HG03432 (cell line): ENCODE measurements around the gene PPFIA4.
"Not testable (repeated sequence)": the region's sequence is repeated elsewhere in the genome, so short reads cannot be mapped to it uniquely, and the experiment has no call there.

Experiments
- ATAC-seq: cut with Tn5 transposase; IDR thresholded peaks from one replicate; pipeline ENCODE4 v1.9.1; 2021; ENCODE audit warnings: mild to moderate bottlenecking, moderate library complexity; ENCODE audit not compliant: unreplicated experiment

PPFIA4 gene

GRCh38 chr1:203011582-203011981 lies 14.7 kb upstream of the PPFIA4 start:
- no peak for ATAC-seq

- ATAC-seq = no peak
These were observed 9.2 kb upstream of the PPFIA4 start for GRCh38 chr1:203017061-203017460.

- no peak for ATAC-seq
These were observed 8.6 kb upstream of the PPFIA4 start for GRCh38 chr1:203017692-203018091.

- ATAC-seq = not testable (repeated sequence)
These were observed 3.4 kb upstream of the PPFIA4 start for GRCh38 chr1:203022855-203023254.

- ATAC-seq = no peak
These were observed 633 bp upstream of the PPFIA4 start for GRCh38 chr1:203025686-203026030.

- peak; percentile 24 for ATAC-seq
These were observed 674 bp downstream of the PPFIA4 start for GRCh38 chr1:203026666-203027663.

- ATAC-seq = no peak
These were observed 1.9 kb downstream of the PPFIA4 start for GRCh38 chr1:203028067-203028783.

- ATAC-seq = no peak
These were observed 2.7 kb downstream of the PPFIA4 start for GRCh38 chr1:203028784-203029553.

- ATAC-seq = no peak
These were observed 5.2 kb downstream of the PPFIA4 start for GRCh38 chr1:203031467-203031866.

- no peak for ATAC-seq
These were observed 7.0 kb downstream of the PPFIA4 start for GRCh38 chr1:203033287-203033686.

GRCh38 chr1:203033917-203034316 lies 7.6 kb downstream of the PPFIA4 start:
- no peak for ATAC-seq

- no peak for ATAC-seq
These were observed 8.3 kb downstream of the PPFIA4 start for GRCh38 chr1:203034422-203035110.

GRCh38 chr1:203035111-203036000 lies 9.1 kb downstream of the PPFIA4 start:
- ATAC-seq = no peak

GRCh38 chr1:203036135-203036534 lies 9.8 kb downstream of the PPFIA4 start:
- no peak for ATAC-seq

- no peak for ATAC-seq
These were observed 10.2 kb downstream of the PPFIA4 start for GRCh38 chr1:203036537-203036936.

GRCh38 chr1:203037509-203038190 lies 11.4 kb downstream of the PPFIA4 start:
- ATAC-seq = peak; percentile 12

- peak; percentile 78 for ATAC-seq
These were observed 12.0 kb downstream of the PPFIA4 start for GRCh38 chr1:203038217-203038741.

- no peak for ATAC-seq
These were observed 12.8 kb downstream of the PPFIA4 start for GRCh38 chr1:203038891-203039608.
